Posterior vena cava (tissue), 2 donors: ENCODE data around the gene HNRNPDL. TPM values are rescaled to one million over a fixed set of nuclear protein-coding genes. Genes with fewer than 3 reads are reported as not detected.
"Not testable (repeated sequence)": the region's sequence is repeated elsewhere in the genome, so short reads cannot be mapped to it uniquely, and the experiment has no call there.

Experiments
- DNase-seq: peaks from one replicate; pipeline ENCODE4 v3.0.0-alpha.2; 2020; ENCODE audit warnings: low spot score
- intact Hi-C, 2 donors: fragments of 100-400 bp; cut with DNase I; formaldehyde crosslinking; loops; one replicate each; pipeline versions ENCODE4 v1.14.1 to v1.14.2; 2022 to 2023
- long read RNA-seq, 2 donors: library from polyadenylated mRNA; unstranded; transcript quantifications; one replicate each; pipeline ENCODE4 v2.0.0, GENCODE V29; 2020 to 2021
- total RNA-seq, 2 donors: library from RNA; stranded (reverse); fragmentation: NEBNext Ultra II Directional; extraction: Animal tissue kit (Norgen Biotek cat#: 25700); gene quantifications; one replicate each; pipeline ENCODE4 v1.2.1, GENCODE V29; 2021
- donor health status: DM: yes; HTN: yes; CAD: no.
- donor health status: DM: yes; HTN: yes; CAD: no.

Gene HNRNPDL
- 100 to 1,000 TPM; 196 to 202 TPM for total RNA-seq
- long read RNA-seq, donor 1, transcript HNRNPDL-201 (8 exons, 3,781 nt) = major isoform, 45 of 81 reads
- long read RNA-seq, donor 1, transcript HNRNPDL-204 (7 exons, 2,404 nt) = minor isoform, 22 of 81 reads
- long read RNA-seq, donor 1, partial matches to known transcripts = 5 of 81 reads
- long read RNA-seq, donor 1, other reads (novel, unspliced or antisense) = 4 of 81 reads
- long read RNA-seq, donor 2, transcript HNRNPDL-201 (8 exons, 3,781 nt) = major isoform, 380 of 461 reads
- long read RNA-seq, donor 2, transcript HNRNPDL-204 (7 exons, 2,404 nt) = minor isoform, 31 of 461 reads
- long read RNA-seq, donor 2, transcript HNRNPDL-202 (9 exons, 1,402 nt) = minor isoform, 5 of 461 reads
- long read RNA-seq, donor 2, partial matches to known transcripts = 23 of 461 reads
- long read RNA-seq, donor 2, other reads (novel, unspliced or antisense) = 17 of 461 reads

DNA sequence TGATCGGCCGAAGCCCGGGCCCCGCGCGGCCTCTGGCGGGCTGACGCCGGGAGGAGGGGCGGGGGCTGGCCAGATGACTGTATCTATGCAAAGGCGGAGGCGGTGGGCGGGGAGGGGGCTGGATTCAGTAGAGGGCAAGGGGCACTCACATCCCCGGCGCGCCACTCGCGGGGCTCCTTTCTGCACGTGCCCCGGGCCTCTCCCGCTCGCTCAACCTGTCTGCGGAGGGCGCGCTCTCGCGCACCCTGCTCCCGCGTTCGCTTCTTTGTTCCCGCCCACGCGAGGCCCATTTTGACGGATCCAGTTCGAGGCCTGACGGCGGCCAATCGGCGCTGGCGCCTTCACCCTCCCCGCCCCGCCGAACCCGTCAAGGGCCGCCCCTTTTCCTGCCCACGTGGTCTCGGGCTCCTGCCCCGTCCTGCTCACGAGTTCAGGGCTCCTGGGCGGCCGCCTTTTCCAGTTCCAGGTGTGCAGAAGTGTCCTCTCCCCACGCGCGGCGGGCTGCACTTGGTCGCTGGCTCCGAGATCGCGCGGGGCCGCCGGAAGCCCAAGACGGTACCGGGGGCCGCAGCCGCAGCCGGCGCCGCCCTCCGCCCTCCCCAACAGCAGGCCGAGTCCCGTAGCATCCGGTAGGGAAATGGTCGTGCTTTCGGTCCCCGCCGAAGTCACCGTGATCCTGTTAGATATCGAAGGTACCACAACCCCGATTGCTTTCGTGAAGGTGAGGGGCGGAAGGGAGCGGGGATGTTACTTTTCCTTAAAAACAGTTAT lies at the start of gene HNRNPDL, which contains the start of gene ENOPH1:
Gene HNRNPDL, minus strand, starts transcription at position 270 of the 771 bp plus-strand sequence. CDS start 772 bp downstream, outside the sequence.
Gene ENOPH1, plus strand, starts transcription at position 398 of the 771 bp plus-strand sequence. Its CDS starts 240 bp downstream, at position 638.
- peak; percentile 99 for DNase-seq
- intact Hi-C loops = loop anchor here in 1 of 2 donors (5.0 kb wide), 1 partner anchor 1893 kb away; no protein-coding TSS in a partner anchor

DNA sequence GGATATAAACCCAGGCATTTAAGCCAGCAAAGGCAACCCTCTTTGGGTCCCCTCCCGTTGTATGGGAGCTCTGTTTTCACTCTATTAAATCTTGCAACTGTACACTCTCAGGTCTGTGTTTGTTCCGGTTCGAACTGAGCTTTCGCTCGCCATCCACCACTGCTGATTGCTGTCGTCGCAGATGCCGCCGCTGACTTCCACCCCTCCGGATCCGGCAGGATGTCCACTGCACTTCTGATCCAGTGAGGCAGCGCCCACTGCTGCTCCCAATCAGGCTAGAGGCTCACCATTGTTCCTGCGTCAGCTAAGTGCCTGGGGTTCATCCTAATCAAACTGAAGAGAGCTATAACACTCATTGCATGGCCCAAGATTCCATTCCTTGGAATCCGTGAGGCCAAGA lies 49.3 kb upstream of the HNRNPDL start:
- DNase-seq = no peak
- intact Hi-C loops = no loop called here

DNA sequence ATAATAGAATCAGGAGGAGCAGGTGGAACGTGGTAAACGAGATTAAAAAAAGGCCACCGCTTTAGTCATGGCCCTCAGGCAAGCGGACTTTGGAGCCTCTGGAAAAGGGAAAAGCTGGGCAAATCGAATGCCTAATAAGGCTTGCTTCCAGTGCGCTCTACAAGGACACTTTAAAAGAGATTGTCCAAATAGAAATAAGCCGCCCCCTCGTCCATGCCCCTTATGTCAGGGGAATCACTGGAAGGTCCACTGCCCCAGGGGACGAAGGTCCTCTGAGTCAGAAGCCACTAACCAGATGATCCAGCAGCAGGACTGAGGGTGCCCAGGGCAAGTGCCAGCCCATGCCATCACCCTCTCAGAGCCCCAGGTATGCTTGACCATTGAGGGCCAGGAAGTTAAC lies 47.2 kb upstream of the HNRNPDL start:
- DNase-seq, intact Hi-C loops: not testable (repeated sequence)

DNA sequence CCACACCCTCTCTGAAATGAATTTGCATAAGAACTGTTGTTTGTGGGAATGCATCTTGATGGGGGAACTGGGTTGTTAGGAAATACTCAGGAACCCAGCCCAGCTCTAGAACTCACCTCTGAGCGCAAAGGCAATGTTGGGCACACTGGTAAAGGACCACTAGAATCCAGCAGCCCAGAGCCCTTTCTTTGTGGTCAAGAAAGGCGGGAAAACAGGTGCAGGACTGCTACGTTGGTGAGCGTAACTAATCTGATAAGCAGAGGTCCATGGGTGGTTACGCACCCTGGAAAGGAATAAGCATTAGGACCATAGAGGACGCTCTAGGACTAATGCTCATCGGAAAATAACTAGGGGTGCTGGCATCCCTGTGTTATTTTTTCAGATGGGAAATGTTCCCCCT lies 45.7 kb upstream of the HNRNPDL start:
- DNase-seq, intact Hi-C loops: not testable (repeated sequence)

DNA sequence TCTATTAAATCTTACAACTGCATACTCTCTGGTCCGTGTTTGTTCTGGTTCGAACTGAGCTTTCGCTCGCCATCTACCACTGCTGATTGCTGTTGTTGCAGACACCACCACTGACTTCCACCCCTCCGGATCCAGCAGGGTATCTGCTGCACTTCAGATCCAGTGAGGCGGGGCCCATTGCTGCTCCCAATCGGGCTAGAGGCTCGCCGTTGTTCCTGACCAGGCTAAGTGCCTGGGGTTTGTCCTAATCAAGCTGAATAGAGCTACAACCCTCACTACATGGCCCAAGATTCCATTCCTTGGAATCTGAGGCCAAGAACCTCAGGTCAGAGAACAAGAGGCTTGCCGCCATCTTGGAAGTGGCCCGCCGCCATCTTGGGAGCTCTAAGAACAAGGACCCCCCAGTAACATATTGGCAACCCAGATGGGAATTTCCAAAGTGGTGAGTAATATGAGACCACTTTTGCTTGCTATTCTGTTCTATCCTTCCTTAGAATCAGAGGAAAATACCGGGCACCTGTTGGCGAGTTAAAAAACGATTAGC lies 43.4 kb upstream of the HNRNPDL start:
- intact Hi-C loops = no loop called here
- no peak for DNase-seq

DNA sequence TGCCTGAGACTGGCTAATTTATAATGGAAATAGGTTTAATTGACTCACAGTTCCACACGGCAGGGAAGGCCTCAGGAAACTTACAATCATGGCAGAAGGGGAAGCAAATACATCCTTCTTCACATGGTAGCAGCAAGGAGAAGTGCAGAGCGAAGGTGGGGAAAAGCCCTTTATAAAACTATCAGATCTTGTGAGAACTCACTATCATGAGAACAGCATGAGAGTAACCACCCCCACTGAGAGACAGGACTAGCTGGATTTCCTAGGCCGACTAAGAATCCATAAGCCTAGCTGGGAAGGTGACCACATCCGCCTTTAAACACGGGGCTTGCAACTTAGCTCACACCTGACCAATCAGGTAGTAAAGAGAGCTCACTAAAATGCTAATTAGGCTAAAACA lies 42.8 kb upstream of the HNRNPDL start:
- intact Hi-C loops, DNase-seq: not testable (repeated sequence)

DNA sequence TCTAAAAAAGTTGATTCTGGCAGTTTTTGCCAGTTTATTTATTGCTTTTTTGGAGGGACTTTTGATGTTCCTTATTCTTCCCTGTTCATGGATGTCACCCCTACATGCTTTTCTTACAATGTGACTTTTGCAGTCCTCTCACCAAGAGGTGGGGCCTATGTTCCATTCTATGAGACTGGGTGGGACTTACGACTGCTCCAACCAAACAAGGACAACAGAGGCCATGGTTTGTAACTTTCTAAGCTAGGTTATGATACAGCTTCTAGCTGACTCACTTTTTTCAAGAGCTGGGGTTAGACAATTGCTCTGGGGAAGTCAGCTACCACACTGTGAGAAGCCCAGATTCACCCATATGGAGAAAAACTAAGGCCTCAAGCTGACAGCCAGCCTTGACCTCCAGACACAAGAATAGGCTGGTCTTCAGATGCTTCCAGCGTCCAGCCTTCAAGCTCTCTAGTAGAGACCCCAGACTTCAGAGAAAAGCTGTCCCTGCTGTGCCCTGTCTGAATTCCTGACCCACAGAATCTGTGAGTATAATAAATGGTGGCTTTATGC lies 39.6 kb upstream of the HNRNPDL start:
- DNase-seq = no peak
- intact Hi-C loops = loop anchor here in 1 of 2 donors (10.0 kb wide), 1 partner anchor 415 kb away; no protein-coding TSS in a partner anchor

DNA sequence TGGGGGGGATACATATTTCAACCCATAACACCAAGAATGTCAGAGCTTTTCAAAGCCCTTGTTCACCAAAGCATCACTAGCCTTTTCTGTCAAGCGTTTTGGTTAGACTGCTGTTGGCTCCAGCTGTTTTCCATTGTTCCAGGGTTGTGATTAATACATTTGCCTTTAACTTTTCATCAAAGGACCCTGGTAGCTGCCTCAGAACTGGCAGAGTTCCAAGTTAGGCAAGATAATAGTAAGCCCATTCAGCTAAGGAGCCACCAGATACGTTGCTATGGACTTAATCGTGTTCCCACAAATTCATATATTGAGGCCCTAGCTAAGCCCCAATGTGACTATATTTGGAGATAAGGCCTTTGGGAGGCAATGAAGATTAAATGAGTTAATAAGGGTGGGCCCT lies 37.2 kb upstream of the HNRNPDL start:
- intact Hi-C loops = loop anchor here in 1 of 2 donors (10.0 kb wide), 1 partner anchor 417 kb away; no protein-coding TSS in a partner anchor

DNA sequence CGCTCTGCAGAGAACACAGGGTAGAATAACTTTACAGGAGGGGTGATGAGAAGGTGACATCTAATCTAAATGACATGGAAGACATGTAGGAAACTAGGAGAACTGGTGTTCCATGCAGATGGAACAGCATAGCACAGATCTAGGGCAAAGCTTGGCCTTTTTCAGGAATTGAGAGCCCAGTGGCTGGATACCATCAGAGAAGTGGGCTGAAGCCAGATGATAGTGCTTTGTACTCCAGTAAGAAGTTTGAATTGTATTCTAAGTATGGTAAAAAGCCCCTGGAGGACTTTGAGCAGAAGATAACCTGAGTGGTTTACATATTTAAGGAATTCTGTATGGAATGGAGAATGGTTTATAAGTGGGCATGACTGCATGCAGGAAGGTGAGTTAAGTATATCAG lies 33.0 kb upstream of the HNRNPDL start:
- intact Hi-C loops = loop anchor here in 1 of 2 donors (10.0 kb wide), 1 partner anchor 422 kb away; no protein-coding TSS in a partner anchor
- DNase-seq = no peak

More for the DNA sequence above, 37.2 kb upstream of the HNRNPDL start:
- no peak for DNase-seq

DNA sequence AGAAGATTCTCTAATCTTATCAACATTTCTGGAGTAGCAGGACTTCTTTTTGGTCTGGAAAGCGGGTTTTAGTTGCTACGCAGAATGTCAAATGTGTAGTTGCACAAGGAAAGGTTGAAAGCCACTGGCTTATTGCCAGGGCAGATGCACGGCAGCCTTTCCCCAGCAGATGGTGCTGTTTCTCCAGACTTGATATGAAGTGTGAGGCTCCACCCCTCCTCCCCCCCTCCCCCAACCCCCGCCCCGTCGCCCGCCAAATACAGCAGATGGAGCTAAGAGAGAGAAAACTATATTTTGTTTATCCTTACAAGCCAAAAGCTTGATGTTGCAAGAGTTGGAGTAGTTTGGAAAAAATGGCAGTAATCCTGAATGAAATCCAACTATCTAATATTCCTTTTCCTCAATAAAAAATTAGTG lies 32.2 kb upstream of the HNRNPDL start:
- intact Hi-C loops = loop anchor here in 1 of 2 donors (10.0 kb wide), 1 partner anchor 422 kb away; no protein-coding TSS in a partner anchor
- DNase-seq = peak; percentile 93

DNA sequence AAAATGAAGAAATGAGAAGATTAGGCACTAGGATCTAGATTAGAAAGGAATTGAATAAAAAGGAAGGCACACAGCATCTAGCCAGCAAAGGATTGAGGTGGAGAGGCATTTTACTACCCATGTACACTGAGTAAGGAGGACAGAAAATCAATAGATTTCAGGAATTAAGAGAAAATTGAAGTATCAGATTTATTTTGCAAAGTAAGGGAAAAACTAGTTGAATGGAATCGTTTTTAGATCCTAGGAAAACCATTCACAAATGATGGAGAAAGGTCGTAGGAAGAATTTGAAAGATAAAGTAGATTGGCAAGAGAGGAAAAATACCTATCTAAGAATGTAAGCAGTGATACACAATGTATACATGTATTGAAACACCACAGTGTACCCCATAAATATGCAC lies 31.4 kb upstream of the HNRNPDL start:
- no peak for DNase-seq
- intact Hi-C loops = loop anchor here in 1 of 2 donors (10.0 kb wide), 1 partner anchor 423 kb away; no protein-coding TSS in a partner anchor

DNA sequence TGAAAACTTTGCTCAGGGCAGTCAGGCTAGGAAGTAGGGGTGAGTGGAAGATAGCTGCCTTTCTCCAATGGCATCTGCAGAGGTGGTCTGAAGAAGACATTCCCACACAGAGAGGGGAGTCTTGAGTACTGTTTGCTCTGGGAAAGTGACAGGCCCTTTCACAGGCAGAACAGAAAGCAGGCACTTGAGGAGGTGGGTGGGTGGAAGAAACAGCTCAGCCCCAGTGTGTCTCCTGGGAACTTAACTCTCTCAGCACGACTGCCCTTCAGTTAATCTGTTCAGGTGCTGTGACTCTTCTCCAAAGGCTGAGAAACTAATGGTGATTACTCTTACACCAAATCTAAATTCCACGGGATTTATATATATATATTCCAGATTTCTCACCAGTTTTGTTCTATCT lies 28.5 kb upstream of the HNRNPDL start:
- no peak for DNase-seq
- intact Hi-C loops = loop anchor here in 1 of 2 donors (5.0 kb wide), 1 partner anchor 809 kb away; no protein-coding TSS in a partner anchor

DNA sequence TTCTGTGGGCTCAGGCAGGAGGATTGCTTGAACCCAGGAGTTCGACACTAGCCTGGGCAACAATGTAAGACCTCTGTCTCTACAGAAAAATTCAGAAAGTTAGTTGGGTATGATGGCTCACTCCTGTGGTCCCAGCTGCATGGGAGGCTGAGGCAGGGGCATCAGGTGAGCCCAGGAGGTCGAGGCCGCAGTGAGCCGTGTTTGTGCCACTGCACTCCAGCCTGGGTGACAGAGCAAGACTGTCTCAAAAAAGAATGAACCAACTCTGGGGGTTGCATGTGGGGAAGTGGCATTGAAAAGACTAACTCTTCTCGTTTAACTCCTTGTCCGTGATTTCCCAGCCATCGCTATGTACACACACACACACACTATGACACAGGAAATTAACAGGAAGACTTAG lies 27.0 kb upstream of the HNRNPDL start:
- intact Hi-C loops = loop anchor here in 1 of 2 donors (5.0 kb wide), 1 partner anchor 810 kb away; no protein-coding TSS in a partner anchor
- DNase-seq = no peak

DNA sequence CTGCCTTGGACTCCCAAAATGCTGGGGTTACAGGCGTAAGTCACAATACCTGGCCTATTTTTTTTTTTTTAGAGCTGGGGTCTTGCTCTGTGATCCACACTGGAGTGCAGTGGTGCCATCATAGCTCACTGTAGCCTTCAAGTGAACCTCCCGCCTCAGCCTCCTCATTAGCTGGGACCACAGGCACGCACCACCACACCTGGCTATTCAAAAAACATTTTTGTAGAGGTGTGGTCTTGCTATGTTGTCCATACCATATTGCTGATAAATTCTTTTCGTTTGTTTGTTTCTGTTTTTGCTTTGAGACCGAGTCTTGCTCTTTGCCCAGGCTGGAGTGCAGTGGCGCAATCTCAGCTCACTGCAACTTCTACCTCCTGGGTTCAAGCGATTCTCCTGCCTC lies 21.8 kb upstream of the HNRNPDL start:
- intact Hi-C loops = no loop called here
- DNase-seq = no peak

DNA sequence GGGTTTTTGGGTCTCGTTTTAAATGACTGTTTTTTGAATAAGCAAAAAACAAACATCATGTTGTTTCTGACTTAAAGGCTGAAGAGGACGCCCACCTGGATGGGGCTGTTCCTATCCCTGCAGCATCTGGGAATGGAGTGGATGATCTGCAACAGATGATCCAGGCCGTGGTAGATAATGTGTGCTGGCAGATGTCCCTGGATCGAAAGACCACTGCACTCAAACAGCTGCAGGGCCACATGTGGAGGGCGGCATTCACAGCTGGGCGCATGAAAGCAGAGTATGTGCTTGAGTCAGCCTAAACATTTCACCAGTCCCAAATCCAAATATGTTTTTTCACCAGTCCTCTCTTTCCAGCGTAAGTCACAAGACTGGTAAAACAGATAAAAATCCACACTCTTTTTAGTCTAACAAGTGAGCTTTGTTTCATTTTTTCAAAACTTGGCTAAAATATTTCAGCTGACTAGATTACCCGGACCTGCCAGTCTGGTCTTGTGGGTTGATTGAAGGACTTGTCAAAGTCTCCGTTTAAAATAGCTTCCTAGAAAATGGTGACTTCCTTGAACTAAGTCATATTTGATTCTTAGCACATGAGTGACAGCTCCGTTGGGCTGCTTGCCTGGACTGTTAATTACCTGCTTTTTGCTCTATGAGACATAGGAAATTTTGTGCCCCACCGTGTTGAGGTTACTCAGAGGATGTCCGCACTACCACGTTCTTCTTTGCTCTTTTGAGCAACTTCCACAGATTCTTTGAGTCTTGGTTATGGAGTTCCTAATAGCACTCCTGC lies 20.9 kb upstream of the HNRNPDL start:
- intact Hi-C loops = no loop called here

DNA sequence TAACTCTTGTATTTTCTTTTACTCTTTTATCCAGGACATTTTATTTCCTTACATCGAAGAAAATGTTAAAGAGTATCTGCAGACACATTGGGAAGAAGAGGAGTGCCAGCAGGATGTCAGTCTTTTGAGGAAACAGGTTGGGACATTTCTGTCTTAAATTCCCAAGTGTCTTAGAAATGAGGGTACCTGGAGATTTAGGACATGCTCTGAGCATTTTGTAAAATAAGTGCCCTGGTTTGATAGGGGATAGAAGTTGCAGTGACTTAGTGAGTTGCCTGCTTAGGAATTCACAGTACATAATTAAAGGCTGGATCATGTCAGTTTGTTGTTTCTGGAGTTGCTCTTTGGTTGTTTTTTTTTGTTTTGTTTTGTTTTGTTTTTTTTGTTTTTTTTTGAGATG lies 17.6 kb upstream of the HNRNPDL start:
- intact Hi-C loops = no loop called here
- no peak for DNase-seq

More for the DNA sequence above, 20.9 kb upstream of the HNRNPDL start:
- no peak for DNase-seq

DNA sequence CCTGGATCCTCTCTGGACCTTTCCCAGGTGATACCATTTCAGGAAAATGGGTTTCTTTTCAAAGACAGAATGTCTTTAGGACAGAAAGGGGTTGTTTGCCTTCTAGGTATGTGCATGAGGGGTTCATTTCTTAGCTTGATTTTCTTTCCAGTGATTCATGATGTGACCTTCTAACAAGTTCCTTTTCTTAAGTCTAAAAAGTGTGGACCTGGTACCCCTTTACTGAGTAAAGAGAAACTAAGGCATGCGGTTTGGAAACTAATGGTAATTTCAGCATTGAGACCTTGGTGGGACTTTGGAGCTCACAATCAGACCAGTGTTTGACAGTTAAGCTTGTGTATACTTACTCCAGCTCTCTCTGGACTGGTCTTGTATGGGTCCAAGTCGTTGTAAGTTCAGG lies 8.8 kb upstream of the HNRNPDL start:
- intact Hi-C loops = no loop called here
- no peak for DNase-seq
